ENCODE data around the gene LIPC. TPM values are rescaled to one million over a fixed set of nuclear protein-coding genes. Genes with fewer than 3 reads are reported as not detected.

Gene LIPC
- total RNA-seq, 4 donors from 2014 or later = 0.81 to 4.6 (median 1.8) TPM

DNA sequence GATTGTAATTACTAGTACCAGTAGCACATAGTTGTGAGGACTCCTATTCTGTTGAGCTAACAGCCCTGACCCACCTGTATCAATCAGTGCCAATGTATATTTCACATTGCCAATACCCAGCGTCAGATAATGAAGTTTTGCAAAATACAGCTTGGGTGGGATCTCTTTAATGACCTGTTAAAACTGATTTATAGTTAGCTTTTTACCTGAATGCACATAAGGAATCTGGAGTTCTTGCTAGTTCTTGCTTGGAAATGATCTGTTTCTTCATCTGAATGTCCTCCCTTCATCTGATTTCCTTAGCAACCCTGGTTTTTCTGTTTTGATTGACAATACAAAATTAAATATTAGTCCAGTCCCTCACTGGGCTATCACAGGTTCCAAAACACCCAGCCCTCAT lies 62.8 kb downstream of the LIPC start:
- 52 to 63% methylated on average over 1 of the region's 1 CpG for WGBS, 2 donors

DNA sequence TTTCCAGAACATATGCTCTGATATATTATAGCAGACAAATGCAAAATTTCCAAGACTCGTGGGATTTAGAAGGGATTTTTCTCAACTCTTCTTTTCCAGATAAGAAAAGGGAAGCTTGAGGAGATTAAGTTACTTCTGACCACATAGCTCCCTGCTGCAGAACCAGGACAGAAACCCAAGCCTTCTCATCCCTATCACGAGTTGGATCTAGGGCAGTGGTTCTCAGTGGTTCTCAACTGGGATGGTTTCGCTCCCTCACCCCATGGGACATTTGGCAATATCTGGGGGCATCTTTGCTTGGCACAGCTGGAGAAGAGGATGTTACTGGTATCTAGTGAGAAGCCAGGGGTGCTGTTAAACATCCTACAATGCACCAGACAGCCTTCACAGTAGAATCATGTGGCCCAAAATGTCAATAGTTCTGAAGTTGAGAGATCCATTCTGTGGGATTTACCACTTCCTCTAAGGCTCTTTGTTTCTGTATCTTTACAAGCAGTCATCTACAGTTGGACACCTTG lies 64.2 kb downstream of the LIPC start:
- 85 to 95% methylated on average over 3 of the region's 3 CpGs for WGBS, 2 donors
- intact Hi-C loops (cut with DNase I) = no loop called here
- Histone ChIP-seq H3K4me3 (replicated peaks in 1 of 3) (no peak overlapping the region), H3K4me1 (peaks cover 40 to 48% of the 10 kb centered on the region in 2 donors), H3K9me3 (no peaks in the 10 kb centered on the region), H3K27ac (no peak overlapping the region), H3K27me3 (no peaks in the 10 kb centered on the region), H3K36me3 (no peaks in the 10 kb centered on the region)
- TF ChIP-seq, protein P1, sequence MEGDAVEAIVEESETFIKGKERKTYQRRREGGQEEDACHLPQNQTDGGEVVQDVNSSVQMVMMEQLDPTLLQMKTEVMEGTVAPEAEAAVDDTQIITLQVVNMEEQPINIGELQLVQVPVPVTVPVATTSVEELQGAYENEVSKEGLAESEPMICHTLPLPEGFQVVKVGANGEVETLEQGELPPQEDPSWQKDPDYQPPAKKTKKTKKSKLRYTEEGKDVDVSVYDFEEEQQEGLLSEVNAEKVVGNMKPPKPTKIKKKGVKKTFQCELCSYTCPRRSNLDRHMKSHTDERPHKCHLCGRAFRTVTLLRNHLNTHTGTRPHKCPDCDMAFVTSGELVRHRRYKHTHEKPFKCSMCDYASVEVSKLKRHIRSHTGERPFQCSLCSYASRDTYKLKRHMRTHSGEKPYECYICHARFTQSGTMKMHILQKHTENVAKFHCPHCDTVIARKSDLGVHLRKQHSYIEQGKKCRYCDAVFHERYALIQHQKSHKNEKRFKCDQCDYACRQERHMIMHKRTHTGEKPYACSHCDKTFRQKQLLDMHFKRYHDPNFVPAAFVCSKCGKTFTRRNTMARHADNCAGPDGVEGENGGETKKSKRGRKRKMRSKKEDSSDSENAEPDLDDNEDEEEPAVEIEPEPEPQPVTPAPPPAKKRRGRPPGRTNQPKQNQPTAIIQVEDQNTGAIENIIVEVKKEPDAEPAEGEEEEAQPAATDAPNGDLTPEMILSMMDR (IDR thresholded peaks at IDR 0.05) = no peak
- TF ChIP-seq POLR2A (IDR thresholded peaks at IDR 0.05) = no peak
- DNase-seq = no peak

More for the DNA sequence above, 62.8 kb downstream of the LIPC start:
- Histone ChIP-seq H3K27me3 (no peaks in the 10 kb centered on the region), H3K27ac (peak overlapping the region; percentile 26 to 50 (median 29)), H3K9me3 (no peaks in the 10 kb centered on the region), H3K4me1 (peaks cover 39 to 50% of the 10 kb centered on the region in 2 donors), H3K4me3 (replicated peaks in 1 of 3) (no peak overlapping the region), H3K36me3 (no peaks in the 10 kb centered on the region)
- intact Hi-C loops (cut with DNase I) = no loop called here
- TF ChIP-seq POLR2A (IDR thresholded peaks at IDR 0.05) = no peak
- TF ChIP-seq, protein P1 (IDR thresholded peaks at IDR 0.05) = no peak
- no peak for DNase-seq

DNA sequence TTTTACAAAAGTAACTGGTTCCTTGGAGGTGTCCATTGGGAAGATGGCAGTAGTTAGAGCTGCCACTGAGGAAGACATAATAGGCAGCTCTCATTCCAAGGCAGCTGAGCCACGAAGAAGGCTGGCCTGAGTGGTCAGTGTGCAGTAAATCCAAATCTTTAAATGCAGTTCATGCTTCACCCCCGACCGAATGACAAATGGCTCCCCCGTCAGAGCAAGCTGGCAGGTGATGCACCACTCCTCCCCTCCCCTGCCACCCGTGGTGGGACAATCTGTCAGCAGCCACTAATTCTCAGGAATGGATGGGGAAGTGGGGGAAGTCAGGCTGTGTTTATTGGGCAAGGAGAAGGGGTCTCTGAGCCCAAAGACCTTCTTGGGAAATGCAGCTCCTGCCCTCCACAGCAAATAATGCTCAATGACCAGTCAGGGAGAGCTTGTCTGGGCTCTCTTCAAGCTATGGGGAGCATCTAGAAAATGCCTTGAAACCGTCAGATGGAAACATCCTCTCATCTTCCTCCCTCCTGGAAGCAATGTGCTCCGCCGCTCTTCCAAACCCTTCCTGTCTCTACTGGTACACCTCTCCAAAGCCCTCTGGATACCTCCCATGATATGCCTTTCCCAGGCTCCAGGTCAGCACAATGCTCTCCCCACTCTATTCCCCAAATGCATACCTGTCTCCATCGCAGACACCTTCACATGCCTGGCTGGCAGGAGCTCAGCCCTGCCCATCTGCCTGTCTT lies 65.4 kb downstream of the LIPC start:
- Histone ChIP-seq H3K27ac (no peak overlapping the region), H3K4me1 (peaks cover 30 to 38% of the 10 kb centered on the region in 2 donors), H3K36me3 (no peaks in the 10 kb centered on the region), H3K27me3 (no peaks in the 10 kb centered on the region), H3K9me3 (no peaks in the 10 kb centered on the region), H3K4me3 (replicated peaks in 1 of 3) (no peak overlapping the region)
- intact Hi-C loops (cut with DNase I) = no loop called here
- DNase-seq = no peak
- WGBS, 2 donors = 88 to 91% methylated on average over 9 of the region's 9 CpGs
- TF ChIP-seq, protein P1 (IDR thresholded peaks at IDR 0.05) = no peak
- TF ChIP-seq POLR2A (IDR thresholded peaks at IDR 0.05) = no peak

DNA sequence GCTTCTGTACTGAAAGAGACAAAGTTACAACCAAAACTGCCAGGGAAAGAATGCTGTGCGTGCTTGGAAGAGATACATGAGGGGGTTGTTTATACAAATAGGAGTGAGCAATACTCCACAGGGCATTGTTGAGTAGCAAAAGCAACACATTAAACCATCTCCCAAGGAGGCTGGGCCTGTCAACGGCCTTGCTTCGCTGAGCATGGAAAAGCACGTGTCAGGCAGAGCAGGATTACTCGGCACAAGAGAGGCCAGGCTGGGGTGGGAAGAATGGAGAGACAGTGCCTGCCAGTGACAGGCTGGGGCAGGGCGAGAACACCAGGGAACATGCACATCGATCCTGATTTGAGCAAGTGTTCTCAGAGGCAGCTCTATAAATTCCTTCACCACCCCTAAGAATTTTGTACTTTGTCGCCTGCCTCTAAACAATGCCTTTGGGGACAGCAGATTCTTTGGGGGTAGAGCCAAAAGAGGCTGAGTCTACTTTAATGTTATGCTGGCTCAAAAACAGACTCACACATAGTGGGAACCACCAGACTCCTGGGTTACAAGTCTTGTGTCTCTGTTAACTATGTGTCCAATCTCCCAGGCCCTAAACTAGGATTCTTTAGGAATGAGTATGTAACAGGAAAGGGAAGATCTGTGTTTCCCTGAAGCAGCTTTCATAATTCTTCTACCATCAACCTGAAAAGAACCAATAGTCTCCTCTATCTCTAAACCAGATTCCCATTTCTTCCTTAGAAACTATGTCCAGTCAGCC lies 67.2 kb downstream of the LIPC start:
- peak overlapping the region; percentile 26 to 66 (median 48) for H3K27ac ChIP-seq
- H3K4me3 ChIP-seq (replicated peaks in 1 of 3) = no peak overlapping the region
- H3K9me3 ChIP-seq = no peaks in the 10 kb centered on the region
- TF ChIP-seq, protein P1 (IDR thresholded peaks at IDR 0.05) = peak in 3 of 6 experiments; percentile 8 to 47 (median 19)
- TF ChIP-seq POLR2A (IDR thresholded peaks at IDR 0.05) = peak in 1 of 2 donors; percentile 15
- DNase-seq = peak; percentile 86 to 89
- intact Hi-C loops (cut with DNase I) = no loop called here
- WGBS, 2 donors = 34 to 46% methylated on average over 8 of the region's 8 CpGs
- no peaks in the 10 kb centered on the region for H3K36me3 ChIP-seq
- H3K4me1 ChIP-seq = peaks cover 30 to 38% of the 10 kb centered on the region in 2 donors
- H3K27me3 ChIP-seq = no peaks in the 10 kb centered on the region

Measured in thyroid gland (tissue), 4 donors.